ENCODE data around the gene SMG6. TPM values are rescaled to one million over a fixed set of nuclear protein-coding genes. Genes with fewer than 3 reads are reported as not detected.
A peak's percentile ranks its signal among the peaks of the same experiment; 100 is the strongest.

The SMG6 gene
- total and polyA plus RNA-seq, 2 of the 8 experiments (the other 6 are each of a cell fraction or from before 2014, with no cell fraction given), result 18.5 to 25.2 TPM

DNA sequence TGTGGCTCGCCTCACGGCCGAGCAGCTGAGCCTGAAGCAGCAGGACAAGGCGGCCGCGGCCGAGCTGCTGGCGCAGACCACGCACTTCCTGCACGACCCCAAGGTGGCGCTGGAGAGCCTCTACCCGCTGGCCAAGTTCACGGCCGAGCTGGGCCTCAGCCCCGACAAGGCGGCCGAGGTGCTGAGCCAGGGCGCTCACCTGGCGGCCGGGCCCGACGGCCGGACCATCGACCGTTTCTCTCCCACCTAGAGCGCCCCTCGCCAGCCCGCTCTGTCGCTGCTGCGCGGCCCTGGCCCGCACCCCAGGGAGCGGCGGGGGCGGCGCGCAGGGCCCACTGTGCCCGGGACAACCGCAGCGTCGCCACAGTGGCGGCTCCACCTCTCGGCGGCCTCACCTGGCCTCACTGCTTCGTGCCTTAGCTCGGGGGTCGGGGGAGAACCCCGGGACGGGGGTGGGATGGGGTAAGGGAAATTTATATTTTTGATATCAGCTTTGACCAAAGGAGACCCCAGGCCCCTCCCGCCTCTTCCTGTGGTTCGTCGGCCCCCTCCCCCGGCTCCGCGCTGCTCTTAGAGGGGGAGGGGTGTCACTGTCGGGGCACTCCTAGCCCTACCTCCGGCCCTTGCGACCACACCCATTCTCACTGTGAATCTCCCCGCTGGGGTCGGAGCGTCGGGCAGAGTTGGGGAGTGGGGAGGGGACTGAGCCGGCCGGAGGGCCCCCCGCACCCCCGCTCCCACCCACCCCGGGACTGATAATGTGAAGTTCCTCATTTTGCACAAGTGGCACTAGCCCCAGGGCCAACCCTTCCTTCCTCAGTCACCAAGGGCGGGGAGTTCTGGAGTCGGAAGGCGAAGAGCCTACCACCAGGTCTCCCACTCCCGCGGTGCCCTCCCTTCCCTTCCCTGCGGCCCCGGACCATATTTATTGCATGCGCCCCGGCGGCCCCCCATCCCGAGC, 244.7 kb downstream of the SMG6 start (continued):
- peak; percentile 58; the same call in 1 of the 2 replicates for TF ChIP-seq CREB1 (IDR thresholded peaks at IDR 0.05)
- no peak for TF ChIP-seq RFX5 (IDR thresholded peaks at IDR 0.05; ENCODE audit: borderline replicate concordance, low read depth, low read length)
- no peak for TF ChIP-seq JUN (IDR thresholded peaks at IDR 0.05; ENCODE audit: low read depth, low read length)
- TF ChIP-seq YY1 (IDR thresholded peaks at IDR 0.05; ENCODE audit: low read depth, low read length), result 0 out of 2 replicates have a peak, but pooled peaks have one; percentile 50
- TF ChIP-seq TAF7 (optimal IDR thresholded peaks at IDR 0.05; ENCODE audit: borderline replicate concordance, low read depth, low read length), result peak; percentile 53
- peak; percentile 74 for TF ChIP-seq KDM1A (IDR thresholded peaks at IDR 0.05; ENCODE audit: borderline replicate concordance, low read length)
- no peak for TF ChIP-seq TAF1 (IDR thresholded peaks at IDR 0.05; ENCODE audit: low read depth, low read length)
- TF ChIP-seq, protein P1, sequence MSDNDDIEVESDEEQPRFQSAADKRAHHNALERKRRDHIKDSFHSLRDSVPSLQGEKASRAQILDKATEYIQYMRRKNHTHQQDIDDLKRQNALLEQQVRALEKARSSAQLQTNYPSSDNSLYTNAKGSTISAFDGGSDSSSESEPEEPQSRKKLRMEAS (IDR thresholded peaks at IDR 0.05), result peak; percentile 1; the same call in 1 of the 2 replicates
- TF ChIP-seq FOSL1 (IDR thresholded peaks at IDR 0.05; ENCODE audit: insufficient read depth, low read depth, low read length), result 0 out of 2 replicates have a peak, but pooled peaks have one; percentile 56
- no peak for TF ChIP-seq KDM4A (IDR thresholded peaks at IDR 0.05; ENCODE audit: low read depth, low read length, severe bottlenecking)
